Right cardiac atrium (tissue), 5 donors: ENCODE results near the gene UNC5B. TPM values are rescaled to one million over a fixed set of nuclear protein-coding genes. Genes with fewer than 3 reads are reported as not detected.
A peak's percentile ranks its signal among the peaks of the same experiment; 100 is the strongest.

Experiments used
- ATAC-seq, 2 donors: fragments of 200-7000 bp; cut with Tn5 transposase; one replicate each; pipeline versions ENCODE4 v1.8.0 to v1.9.1; 2020; ENCODE audit warnings: moderate library complexity in 2 of 2, mild to moderate bottlenecking in 1 of 2
- DNase-seq, 3 donors: peaks; one replicate each; pipeline ENCODE4 v3.0.0-alpha.2; 2020
- H3K27ac ChIP-seq: one replicate; pipeline ENCODE4 v1.5.1; 2013; ENCODE audit warnings: mild to moderate bottlenecking, low read length, control low read depth, moderate library complexity
- H3K27me3 ChIP-seq: one replicate; pipeline ENCODE4 v1.6.1; 2013; ENCODE audit not compliant: control insufficient read depth, insufficient read depth
- H3K4me1 ChIP-seq: one replicate; pipeline ENCODE4 v1.6.1; 2013; ENCODE audit warnings: low read length; ENCODE audit not compliant: control insufficient read depth, insufficient read depth
- H3K4me3 ChIP-seq: one replicate; pipeline ENCODE4 v1.5.1; 2013; ENCODE audit warnings: low read length, control low read depth
- H3K9me3 ChIP-seq: one replicate; pipeline ENCODE4 v1.6.1; 2013; ENCODE audit warnings: low read length; ENCODE audit not compliant: control insufficient read depth
- WGBS: extraction: QIAGEN DNeasy Blood & Tissue Kit; methylation state at CpG from one replicate; pipeline ENCODE4 v1.1.7; 2013; 5-methylcytosine and 5-hydroxymethylcytosine counted together
- intact Hi-C, 4 donors: fragments of 100-400 bp; cut with DNase I; formaldehyde crosslinking; loops; one replicate each; pipeline versions ENCODE4 v1.11.0 to v1.14.0; 2022 to 2023
- polyA plus RNA-seq: library from polyadenylated mRNA; stranded (reverse); fragments of 200-250 nt; gene quantifications from one replicate; pipeline ENCODE4 v1.2.3, GENCODE V29; 2013
- total RNA-seq, 4 donors: library from RNA; stranded (reverse); fragmentation: NEBNext Ultra II Directional; extraction: Animal tissue kit (Norgen Biotek cat#: 25700); gene quantifications; one replicate each; pipeline ENCODE4 v1.2.1, GENCODE V29; 2021
- donor health status: healthy with polysubstance abuse.
- donor health status: DM: no; HTN: yes; CAD: no.
- donor health status: DM: no; HTN: no; CAD: no.
- donor health status: DM: no; HTN: yes; CAD: no; lungs with severe emphysema.
- donor health status: DM: yes; HTN: yes; CAD: no.

The UNC5B gene
- total and polyA plus RNA-seq, 5 donors = 12.4 to 26.6 (median 22.4) TPM

DNA sequence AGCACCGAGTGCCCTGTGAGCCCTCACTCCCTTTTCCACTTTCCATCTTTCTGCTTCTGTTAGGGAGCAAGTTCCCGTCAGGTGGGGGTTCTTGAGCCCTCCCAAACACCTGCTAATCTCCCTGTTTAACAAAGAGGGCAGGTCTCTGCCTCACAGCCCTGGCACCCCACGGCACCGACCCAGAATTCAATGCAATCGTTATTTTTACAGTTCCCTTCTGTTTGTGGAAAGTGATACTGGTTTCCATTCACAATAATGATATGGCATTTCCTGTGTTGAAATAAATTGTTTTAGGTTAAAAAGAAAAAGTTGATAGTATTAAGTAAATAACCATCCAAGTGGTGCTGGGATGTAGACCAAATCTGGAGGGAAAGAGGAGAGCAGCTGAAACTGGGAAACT is 67.8 kb downstream of the UNC5B start:
- no peak overlapping the region for H3K4me3 ChIP-seq
- ATAC-seq (no peak), DNase-seq (no peak)
- H3K27me3 ChIP-seq = no peaks in the 10 kb centered on the region
- no peak overlapping the region for H3K27ac ChIP-seq
- WGBS = 72% methylated on average over 5 of the region's 5 CpGs
- H3K9me3 ChIP-seq = no peaks in the 10 kb centered on the region
- intact Hi-C loops = loop anchor here in 3 of 4 donors (5.0 to 10.0 kb wide), 2 partner anchors 355 to 373 kb away; no protein-coding TSS in a partner anchor
- no peaks in the 10 kb centered on the region for H3K4me1 ChIP-seq

DNA sequence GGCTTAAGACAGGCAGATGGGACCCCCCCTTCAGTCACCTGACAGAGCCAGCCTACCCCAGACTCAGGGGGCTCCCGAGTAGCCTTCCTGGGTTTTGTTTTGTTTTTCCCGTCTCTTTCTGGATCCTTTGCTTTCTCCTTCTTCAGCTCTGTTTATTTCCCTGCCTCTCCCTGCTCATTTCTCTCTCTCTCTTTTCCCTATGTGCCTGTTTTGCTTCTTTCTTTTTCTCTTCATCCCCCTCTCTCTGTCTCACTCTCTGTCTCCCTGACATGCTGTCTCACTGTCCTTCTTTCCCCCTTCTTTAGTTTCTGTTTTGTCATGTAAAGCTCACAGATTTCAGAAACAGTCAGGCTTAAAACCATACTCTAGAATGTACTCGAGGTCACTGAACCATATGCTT is 68.5 kb downstream of the UNC5B start:
- DNase-seq (no peak), ATAC-seq (no peak)
- H3K27me3 ChIP-seq = no peaks in the 10 kb centered on the region
- no peak overlapping the region for H3K27ac ChIP-seq
- H3K4me3 ChIP-seq = no peak overlapping the region
- WGBS = 65% methylated on average over 3 of the region's 3 CpGs
- intact Hi-C loops = loop anchor here in 3 of 4 donors (5.0 to 10.0 kb wide), 2 partner anchors 356 to 374 kb away; no protein-coding TSS in a partner anchor
- H3K9me3 ChIP-seq = no peaks in the 10 kb centered on the region
- H3K4me1 ChIP-seq = no peaks in the 10 kb centered on the region

DNA sequence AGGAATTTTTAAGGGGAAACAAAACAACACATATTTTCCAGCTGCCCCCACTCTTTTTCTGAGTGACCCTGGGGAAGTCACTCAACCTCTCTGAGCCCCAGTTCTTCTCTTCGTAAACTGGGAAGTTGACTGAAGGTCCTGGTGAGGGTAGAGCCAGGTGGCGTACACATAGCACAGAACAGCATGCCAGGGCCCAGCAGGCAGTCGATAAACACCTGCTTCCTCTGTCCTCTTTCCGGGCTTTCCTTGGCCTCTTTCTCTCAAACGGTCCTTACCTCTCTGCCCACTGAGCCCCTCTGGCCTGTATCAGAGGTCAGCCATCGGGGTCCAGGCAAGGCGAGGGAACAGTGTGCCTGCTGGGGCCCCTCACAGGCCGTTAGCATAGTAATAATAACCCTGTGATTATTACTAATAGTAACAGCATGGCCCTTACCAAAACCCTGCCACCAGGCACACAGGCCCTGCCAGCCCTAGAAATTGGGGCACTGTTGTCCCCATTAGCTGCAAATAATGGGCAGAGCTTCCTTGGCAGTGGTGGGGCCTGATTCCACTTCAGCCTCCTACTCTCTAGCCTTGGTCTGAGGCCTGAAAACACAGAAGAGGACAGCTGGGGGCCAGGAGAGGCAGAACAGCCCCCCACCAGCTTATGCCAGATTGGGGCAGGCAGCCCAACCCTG is 69.4 kb downstream of the UNC5B start:
- Histone ChIP-seq H3K4me3 (no peak overlapping the region), H3K4me1 (no peaks in the 10 kb centered on the region), H3K27ac (no peak overlapping the region), H3K27me3 (no peaks in the 10 kb centered on the region), H3K9me3 (no peaks in the 10 kb centered on the region)
- ATAC-seq (no peak), DNase-seq (no peak)
- intact Hi-C loops = loop anchor here in 3 of 4 donors (5.0 to 10.0 kb wide), 2 partner anchors 357 to 374 kb away; no protein-coding TSS in a partner anchor
- whole genome bisulfite sequencing = 88% methylated on average over 8 of the region's 8 CpGs

DNA sequence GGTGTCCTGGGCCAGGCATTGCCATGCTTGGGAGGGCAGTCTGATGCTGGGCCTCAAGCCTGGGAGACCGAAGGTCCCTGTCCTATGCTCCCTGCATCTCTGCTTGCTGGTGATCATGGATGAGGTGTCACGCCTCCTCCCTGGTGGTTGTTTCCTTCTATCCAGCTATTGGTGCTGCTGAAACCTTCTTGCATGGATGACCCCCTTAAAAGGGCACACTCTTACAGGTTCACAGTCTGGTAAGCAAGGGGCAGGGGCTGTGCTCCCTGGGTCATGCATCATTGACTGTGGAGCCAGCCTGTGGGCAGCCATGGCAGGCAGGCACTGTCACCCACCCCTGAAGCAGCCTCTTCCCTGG is 69.9 kb downstream of the UNC5B start:
- Histone ChIP-seq H3K9me3 (no peaks in the 10 kb centered on the region), H3K4me3 (no peak overlapping the region), H3K27me3 (no peaks in the 10 kb centered on the region), H3K27ac (no peak overlapping the region), H3K4me1 (no peaks in the 10 kb centered on the region)
- 83% methylated on average over 2 of the region's 2 CpGs for WGBS
- DNase-seq = no peak
- ATAC-seq = no peak
- intact Hi-C loops = loop anchor here in 3 of 4 donors (5.0 to 10.0 kb wide), 2 partner anchors 358 to 375 kb away; no protein-coding TSS in a partner anchor

DNA sequence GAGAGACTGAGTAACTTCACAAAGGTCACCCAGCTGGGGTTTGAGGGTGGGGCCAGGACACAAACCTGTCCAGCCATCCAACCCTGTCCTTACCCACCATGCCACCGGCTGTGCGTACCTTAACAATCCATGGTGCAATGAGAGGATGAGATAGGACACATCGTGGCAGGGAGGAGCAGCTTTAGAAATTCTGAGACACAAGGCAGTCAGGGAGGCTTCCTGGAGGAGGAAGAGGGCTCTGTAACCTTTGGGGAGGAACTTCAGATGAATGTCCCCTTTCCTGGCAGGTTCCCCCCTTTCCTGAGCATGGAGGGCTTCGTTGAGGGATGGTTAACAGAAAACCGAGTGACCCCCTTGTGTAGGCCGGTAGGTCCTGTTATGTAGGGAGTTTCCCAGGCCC is 71.0 kb downstream of the UNC5B start:
- no peaks in the 10 kb centered on the region for H3K4me1 ChIP-seq
- no peaks in the 10 kb centered on the region for H3K9me3 ChIP-seq
- no peaks in the 10 kb centered on the region for H3K27me3 ChIP-seq
- WGBS = 88% methylated on average over 6 of the region's 6 CpGs
- no peak for DNase-seq
- intact Hi-C loops = loop anchor here in 3 of 4 donors (5.0 to 10.0 kb wide), 2 partner anchors 359 to 376 kb away; no protein-coding TSS in a partner anchor
- no peak for ATAC-seq
- H3K4me3 ChIP-seq = no peak overlapping the region
- H3K27ac ChIP-seq = no peak overlapping the region

DNA sequence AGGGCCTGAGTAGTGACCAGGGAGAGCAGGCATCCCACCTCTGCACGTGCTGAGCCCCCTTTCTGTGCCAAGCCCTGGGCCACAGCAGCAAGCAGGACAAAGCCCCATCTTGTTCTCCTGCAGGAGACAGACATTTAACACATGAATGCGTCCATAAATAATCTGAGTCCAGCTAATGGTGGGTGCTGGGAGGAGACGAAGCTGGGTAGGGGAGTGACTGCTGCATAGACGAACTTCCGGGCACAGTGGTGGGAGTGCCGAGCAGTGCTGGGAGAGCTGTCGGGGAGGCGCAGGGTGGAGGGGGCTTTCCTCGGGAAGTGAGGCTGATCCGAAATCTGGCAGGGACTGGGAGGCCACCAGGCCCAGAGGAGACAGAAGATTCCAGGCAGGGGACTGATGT is 71.5 kb downstream of the UNC5B start:
- H3K4me1 ChIP-seq = no peaks in the 10 kb centered on the region
- ATAC-seq (no peak), DNase-seq (no peak)
- intact Hi-C loops = loop anchor here (2.0 to 10.0 kb wide), 3 partner anchors 355 to 377 kb away; no protein-coding TSS in a partner anchor
- H3K27ac ChIP-seq = no peak overlapping the region
- WGBS = 80% methylated on average over 10 of the region's 10 CpGs
- no peak overlapping the region for H3K4me3 ChIP-seq
- H3K9me3 ChIP-seq = no peaks in the 10 kb centered on the region
- H3K27me3 ChIP-seq = no peaks in the 10 kb centered on the region

DNA sequence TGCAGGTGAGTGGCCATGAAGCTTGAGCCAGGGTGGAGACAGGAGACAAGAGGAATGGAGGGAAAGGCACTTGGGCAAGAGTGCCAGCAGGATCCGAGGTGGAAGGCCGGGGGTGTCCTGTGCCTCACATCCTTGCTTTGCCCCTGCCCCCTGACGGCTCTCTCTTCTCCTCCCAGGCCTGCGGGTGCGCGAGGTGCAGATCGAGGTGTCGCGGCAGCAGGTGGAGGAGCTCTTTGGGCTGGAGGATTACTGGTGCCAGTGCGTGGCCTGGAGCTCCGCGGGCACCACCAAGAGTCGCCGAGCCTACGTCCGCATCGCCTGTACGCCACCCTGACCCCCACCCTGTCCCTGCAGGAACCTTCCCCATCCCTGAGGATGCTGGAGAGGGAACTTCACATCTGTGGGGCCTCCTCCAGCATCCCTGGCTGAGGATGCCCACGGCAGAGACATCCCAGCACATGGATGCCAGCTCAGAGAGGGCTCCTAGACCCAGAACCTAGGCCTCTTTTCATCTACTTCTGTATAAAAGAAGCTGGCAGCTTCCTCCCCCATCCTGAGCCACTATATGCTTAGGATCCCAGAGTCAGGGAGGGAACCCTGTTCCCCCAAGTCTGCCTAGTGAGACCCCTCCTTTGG is 72.3 kb downstream of the UNC5B start:
- Histone ChIP-seq H3K4me3 (no peak overlapping the region), H3K4me1 (no peaks in the 10 kb centered on the region), H3K27me3 (no peaks in the 10 kb centered on the region), H3K27ac (no peak overlapping the region), H3K9me3 (no peaks in the 10 kb centered on the region)
- DNase-seq = no peak
- 87% methylated on average over 19 of the region's 19 CpGs for WGBS
- ATAC-seq = no peak
- intact Hi-C loops = loop anchor here (2.0 to 10.0 kb wide), 4 partner anchors 77 to 377 kb away; no protein-coding TSS in a partner anchor

DNA sequence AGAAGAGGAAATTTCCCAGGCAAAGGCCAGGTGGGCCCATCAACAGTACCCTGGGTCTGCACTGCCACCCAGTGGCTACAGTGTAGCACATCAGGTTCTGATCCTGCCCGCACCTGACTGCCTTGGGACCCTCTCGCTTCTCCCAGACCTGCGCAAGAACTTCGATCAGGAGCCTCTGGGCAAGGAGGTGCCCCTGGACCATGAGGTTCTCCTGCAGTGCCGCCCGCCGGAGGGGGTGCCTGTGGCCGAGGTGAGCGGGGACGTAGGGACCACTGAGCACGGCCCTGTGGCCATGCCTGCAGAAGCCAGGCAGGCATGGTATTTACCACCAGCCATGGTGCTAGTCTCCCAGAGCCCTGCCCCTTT is 72.8 kb downstream of the UNC5B start:
- no peak overlapping the region for H3K27ac ChIP-seq
- DNase-seq (peak in 2 of 3 donors; percentile 64 to 70), ATAC-seq (peak; percentile 45 to 64)
- no peaks in the 10 kb centered on the region for H3K4me1 ChIP-seq
- H3K9me3 ChIP-seq = no peaks in the 10 kb centered on the region
- intact Hi-C loops = loop anchor here in 3 of 4 donors (2.0 to 10.0 kb wide), 3 partner anchors 78 to 360 kb away; no protein-coding TSS in a partner anchor
- H3K4me3 ChIP-seq = no peak overlapping the region
- no peaks in the 10 kb centered on the region for H3K27me3 ChIP-seq
- 71% methylated on average over 11 of the region's 11 CpGs for WGBS

DNA sequence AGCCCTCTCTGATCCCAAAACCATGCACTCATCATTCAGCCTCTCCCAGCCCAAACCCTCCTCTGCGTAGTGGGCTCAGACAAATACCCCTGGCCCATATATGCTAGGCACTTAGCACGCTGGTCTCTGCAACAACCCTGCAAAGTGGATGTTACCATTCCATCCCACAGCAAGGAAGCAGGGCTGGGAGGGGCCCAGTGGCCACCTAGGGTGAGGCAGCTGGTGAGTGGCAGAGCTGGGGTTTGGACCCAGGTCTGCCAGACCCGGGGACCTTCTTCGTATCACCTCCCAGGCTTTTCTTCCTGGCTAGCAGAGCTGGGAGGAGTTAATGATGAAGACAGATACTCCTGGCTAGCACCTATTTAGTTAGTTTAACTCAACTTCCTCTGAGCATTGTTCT is 73.6 kb downstream of the UNC5B start:
- Histone ChIP-seq H3K9me3 (no peaks in the 10 kb centered on the region), H3K27ac (no peak overlapping the region), H3K27me3 (no peaks in the 10 kb centered on the region), H3K4me1 (no peaks in the 10 kb centered on the region), H3K4me3 (no peak overlapping the region)
- ATAC-seq (no peak), DNase-seq (peak in 1 of 3 donors; percentile 14)
- WGBS = 84% methylated on average over 4 of the region's 4 CpGs
- intact Hi-C loops = loop anchor here in 3 of 4 donors (2.0 to 10.0 kb wide), 3 partner anchors 79 to 361 kb away; no protein-coding TSS in a partner anchor

DNA sequence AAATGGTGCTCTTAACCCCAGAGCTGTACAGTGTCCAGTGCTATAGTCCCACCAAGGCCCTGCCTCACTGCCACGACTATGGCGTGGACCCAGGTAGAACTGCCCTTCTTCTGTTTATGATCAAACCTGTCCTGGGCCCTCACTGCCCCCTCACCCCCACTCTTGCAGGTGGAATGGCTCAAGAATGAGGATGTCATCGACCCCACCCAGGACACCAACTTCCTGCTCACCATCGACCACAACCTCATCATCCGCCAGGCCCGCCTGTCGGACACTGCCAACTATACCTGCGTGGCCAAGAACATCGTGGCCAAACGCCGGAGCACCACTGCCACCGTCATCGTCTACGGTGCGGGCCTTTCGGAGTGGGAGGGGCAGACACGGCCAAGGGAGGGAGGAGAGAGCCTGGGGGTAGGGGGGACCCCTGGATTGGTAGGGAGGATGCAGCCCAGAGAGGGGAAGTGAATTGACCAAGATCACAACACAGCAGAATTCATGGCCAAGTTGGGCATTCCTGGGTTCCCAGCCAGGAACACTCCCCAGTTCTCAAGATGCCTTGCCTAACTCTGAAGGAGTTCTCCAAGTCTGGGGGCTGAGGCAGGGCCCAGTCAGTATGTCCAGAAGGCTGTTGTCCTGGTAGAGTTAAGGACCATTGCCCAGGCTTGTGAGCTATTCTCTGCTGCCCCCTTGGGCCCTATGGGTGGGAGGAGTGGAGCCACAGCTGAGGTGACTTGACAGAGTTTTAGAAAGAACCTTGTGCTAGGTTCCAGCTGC is 74.3 kb downstream of the UNC5B start:
- no peaks in the 10 kb centered on the region for H3K27me3 ChIP-seq
- WGBS = 87% methylated on average over 17 of the region's 17 CpGs

More for the DNA sequence above, 74.3 kb downstream of the UNC5B start:
- Histone ChIP-seq H3K4me1 (no peaks in the 10 kb centered on the region), H3K9me3 (no peaks in the 10 kb centered on the region), H3K27ac (no peak overlapping the region), H3K4me3 (no peak overlapping the region)
- DNase-seq = peak in 2 of 3 donors; percentile 37 to 43
- intact Hi-C loops = loop anchor here in 2 of 4 donors (5.0 to 10.0 kb wide), 2 partner anchors 79 to 362 kb away; no protein-coding TSS in a partner anchor
- no peak for ATAC-seq
